HG03342 (cell line): Measurements from ENCODE around the gene ZBTB20.

Source experiments
- ATAC-seq: cut with Tn5 transposase; IDR thresholded peaks from one replicate; pipeline ENCODE4 v1.9.1; 2021; ENCODE audit warnings: mild to moderate bottlenecking, moderate library complexity; ENCODE audit not compliant: unreplicated experiment

The ZBTB20 gene

DNA sequence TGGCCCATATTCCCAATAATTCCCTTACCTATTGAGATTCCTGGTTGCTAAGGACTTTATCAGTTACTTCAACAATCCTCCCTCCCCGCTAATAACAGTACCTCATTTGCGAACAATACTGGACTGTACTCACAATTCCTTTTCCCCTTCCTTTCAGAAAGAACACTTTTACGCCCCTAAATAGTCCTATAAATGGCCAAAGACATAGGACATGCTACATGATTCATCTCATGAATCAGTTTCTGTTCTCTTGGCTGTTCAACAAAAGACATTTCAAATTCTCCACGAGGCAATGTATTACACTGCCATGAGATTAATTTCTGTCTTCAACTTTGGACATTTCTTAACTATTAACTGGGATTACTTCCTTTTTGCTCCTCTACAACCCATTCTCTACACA is 588.8 kb downstream of the ZBTB20 start:
- ATAC-seq: no peak

DNA sequence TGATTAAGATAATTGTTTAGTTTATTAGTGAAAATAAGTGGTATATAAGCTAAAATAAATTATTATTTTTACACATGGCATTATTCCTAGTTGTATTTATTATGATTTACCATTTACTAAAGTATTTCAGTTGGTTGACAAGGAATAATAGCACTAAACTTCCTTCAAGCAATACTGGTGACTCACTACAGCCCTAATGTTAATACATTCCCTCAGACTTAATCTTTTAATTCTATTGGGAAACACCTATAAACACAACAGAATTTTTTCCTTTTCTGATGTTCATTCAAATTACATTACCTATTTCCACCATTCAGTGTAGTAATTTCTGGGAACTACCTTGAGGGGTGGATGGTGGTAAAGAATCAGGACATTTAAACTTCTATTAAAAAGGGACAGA is 589.3 kb downstream of the ZBTB20 start:
- no peak for ATAC-seq

DNA sequence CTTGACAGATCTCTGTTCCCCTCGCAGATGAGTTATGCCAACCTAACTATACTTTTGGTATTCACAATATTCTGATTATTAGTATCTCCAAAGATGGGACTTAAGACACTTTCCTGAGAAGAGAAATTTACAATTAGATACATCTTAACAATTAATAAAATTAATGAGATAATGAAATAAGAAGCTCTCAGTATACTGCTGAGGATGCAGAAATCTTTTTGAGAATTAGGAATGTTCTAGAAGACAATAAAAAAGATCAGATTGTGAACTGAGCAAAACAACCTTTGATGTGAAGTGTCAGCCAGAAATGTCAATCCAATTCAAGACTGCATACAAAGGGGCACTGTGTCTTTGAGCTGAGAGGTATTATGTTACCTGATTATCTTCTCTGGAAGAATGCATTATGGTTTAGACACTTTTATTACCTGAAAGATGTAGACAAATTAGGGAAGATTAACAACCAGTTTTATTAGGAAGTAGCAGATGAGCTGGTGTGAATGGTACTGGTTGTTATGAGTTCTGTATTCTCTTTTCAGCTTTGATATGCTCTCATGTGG is 590.4 kb downstream of the ZBTB20 start:
- ATAC-seq: no peak

GRCh38 chr3:114554731-114555130 is 592.4 kb downstream of the ZBTB20 start:
- no peak for ATAC-seq

DNA sequence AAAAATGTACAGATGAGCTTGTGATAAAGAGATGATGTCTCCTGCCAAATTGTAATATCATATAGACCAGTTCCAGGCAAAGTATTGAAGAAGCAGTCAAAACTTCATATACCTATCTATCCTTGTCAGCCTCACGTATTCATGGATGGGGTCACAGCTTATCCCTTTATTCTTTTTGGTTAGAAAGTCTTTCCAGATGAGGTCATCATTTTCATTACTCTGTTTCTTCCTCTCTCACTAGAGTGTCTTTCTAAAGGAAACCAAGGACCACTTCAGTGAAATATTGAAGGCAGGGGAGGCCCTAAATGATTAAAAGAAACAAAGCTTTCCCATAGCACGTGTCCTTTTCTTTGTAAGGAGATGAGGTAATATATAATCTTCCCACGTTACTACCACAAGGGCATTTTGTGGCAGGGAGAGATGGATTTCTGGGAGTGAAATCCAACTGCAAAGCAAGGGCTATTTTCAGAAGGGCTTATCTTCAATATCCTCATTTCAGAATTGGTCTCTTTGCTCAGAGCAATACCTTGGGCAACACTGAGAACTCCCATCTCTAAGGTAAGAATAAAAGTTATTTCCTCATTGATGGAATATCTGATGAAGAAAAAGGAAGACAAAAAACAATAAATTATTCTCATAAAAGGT is 593.0 kb downstream of the ZBTB20 start:
- ATAC-seq: no peak

- no peak for ATAC-seq
Measured at GRCh38 chr3:114552527-114552812, 594.6 kb downstream of the ZBTB20 start.

GRCh38 chr3:114551770-114552526 is 595.1 kb downstream of the ZBTB20 start:
- ATAC-seq: no peak

GRCh38 chr3:114550165-114550564 is 596.9 kb downstream of the ZBTB20 start:
- no peak for ATAC-seq

DNA sequence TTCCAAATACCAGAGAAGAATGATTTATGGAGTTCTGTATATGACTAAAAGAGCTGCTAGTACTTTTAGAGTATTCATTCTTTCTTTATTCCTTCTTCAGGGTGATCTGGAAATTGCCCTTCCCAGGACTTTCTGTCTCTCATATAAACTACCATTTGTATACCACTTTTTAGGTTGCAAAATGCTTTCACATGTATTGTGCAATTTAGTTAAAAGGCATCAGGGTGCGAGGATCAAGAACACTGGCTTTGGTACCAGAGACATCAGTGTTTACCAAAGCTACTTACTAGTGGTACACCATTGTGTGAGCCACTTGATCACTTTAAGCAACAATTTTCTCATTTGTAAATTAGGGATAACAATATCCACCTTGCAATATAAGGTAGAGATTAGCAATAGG is 601.9 kb downstream of the ZBTB20 start:
- ATAC-seq: no peak

GRCh38 chr3:114542359-114542758 is 604.7 kb downstream of the ZBTB20 start:
- ATAC-seq: no peak

- ATAC-seq: no peak
Measured at GRCh38 chr3:114539525-114539924, 607.6 kb downstream of the ZBTB20 start.

DNA sequence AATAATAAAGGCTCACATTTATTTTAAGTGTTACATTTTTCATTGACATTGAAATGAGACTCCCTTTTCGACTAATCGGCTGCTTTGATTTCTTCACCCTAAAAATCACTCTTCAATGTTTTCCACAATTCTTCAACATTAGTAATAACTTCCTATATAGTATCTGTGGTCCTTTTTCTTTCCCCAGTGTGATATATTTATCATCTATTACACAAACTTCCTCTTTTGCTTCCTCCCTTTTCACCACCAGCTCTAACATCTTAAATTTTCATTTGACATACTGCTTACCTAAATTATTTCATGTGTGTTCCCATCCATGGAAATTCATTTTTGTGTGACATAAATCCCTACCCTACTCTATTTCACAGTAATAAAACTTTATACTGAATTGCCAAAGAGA is 608.9 kb downstream of the ZBTB20 start:
- no peak for ATAC-seq

DNA sequence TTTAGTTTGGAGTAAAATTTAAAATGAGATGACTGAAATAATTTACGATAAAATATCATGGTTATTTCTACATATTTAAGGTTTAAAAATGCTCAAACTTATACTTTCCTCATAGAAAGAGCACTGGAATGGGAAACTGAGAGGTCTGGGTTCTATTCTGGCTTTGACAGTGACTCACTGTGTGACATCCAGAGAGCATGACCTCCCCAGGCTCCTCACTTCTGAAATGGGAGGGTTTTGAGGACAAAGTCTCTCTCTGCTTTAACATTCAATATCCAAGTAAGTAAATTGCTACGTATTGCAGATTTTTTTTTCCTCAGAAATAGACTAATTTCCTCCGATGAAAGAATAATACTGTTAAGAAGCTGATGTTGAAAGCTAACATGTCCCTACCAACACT is 618.6 kb downstream of the ZBTB20 start:
- ATAC-seq: no peak

- no peak for ATAC-seq
Measured at GRCh38 chr3:114527036-114527644, 619.9 kb downstream of the ZBTB20 start.

- ATAC-seq: no peak
Measured at GRCh38 chr3:114525278-114525677, 621.8 kb downstream of the ZBTB20 start.

DNA sequence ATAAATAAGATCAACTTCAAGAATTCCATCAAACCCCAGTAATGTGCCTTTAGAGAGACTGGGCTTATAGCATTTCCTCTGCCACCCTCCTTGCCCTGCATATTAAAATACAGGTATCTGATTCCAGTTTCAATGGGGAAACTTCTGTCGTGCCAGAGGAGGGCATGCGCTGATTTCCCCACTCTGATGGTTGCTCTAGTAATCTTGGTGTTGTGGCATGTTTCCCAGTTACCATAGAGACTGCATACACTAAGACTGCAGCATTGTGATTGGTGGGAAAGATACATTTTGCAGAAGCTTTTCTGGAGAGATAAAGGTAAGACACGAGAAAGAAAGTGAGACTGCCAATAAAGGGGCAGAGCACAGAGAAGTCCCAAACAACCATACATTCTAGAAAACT is 627.7 kb downstream of the ZBTB20 start:
- ATAC-seq: peak; percentile 96

- no peak for ATAC-seq
Measured at GRCh38 chr3:114518206-114518808, 628.8 kb downstream of the ZBTB20 start.

GRCh38 chr3:114510201-114510600 is 636.9 kb downstream of the ZBTB20 start:
- no peak for ATAC-seq

DNA sequence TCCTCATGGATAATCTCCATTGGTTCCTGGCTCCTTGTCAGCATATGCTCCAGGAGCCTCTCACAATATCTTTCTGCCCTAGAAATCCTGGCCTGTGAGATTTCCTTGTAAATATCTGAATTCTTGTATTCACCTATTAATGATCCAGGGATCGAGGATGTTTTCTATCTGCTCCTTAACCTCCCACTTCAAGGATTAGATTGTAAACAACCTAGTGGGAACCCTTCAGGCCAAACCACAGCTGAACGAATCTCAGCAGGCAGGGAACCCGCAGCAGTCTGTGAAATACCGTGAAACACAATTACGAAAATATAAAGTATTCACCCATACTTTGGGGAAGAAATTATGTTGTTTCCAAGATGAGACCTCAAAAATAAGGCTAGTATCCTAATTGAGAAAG is 637.3 kb downstream of the ZBTB20 start:
- ATAC-seq: no peak

- ATAC-seq: no peak
Measured at GRCh38 chr3:114508976-114509375, 638.1 kb downstream of the ZBTB20 start.

- no peak for ATAC-seq
Measured at GRCh38 chr3:114508208-114508607, 638.9 kb downstream of the ZBTB20 start.
